Kidney glomerular epithelial cell (primary cell): ENCODE measurements around the gene GFOD2.
A peak's percentile ranks its signal among the peaks of the same experiment; 100 is the strongest.
"Not testable (repeated sequence)": the region's sequence is repeated elsewhere in the genome, so short reads cannot be mapped to it uniquely, and the experiment has no call there.

Experiments used
- DNase-seq: peaks from one replicate; lab custom pipeline; 2025; lab: John Stamatoyannopoulos, UW

GFOD2 gene

GRCh38 chr16:67702130-67702529 lies 17.0 kb downstream of the GFOD2 start:
- DNase-seq, result no peak

DNA sequence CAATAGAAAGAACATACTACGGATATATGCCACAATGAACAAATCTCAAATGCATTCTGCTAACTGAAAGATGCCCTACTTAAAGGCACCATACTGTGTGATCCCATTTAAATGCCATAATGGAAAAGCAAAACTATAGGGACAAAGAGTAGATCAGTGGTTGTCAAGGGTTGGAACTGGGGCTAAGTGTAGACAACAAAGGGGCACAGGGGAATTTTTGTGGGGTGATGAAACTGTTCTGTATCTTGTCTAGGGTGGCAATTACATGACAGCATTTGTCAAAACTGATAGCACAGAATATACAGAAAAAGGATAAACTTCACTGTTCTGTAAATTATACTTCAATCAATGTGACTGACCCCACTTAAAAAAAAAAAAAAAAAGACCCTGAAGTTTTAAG lies 17.7 kb downstream of the GFOD2 start:
- no peak for DNase-seq

DNA sequence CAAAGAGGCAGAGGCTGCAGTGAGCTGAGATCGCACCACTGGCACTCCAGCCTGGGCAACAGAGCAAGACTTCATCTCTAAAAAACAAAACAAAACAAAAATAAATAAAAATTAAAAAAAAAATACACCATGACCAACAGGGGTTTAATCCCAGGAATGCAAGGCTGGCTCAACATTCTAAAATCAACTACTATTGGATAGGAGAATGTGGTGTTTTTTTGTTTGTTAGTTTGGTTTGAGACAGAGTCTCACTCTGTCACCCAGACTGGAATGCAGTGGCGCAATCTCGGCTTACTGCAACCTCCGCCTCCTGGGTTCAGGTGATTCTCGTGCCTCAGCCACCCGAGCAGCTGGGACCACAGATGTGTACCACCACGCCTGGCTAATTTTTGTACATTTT lies 19.9 kb downstream of the GFOD2 start:
- DNase-seq, result no peak

DNA sequence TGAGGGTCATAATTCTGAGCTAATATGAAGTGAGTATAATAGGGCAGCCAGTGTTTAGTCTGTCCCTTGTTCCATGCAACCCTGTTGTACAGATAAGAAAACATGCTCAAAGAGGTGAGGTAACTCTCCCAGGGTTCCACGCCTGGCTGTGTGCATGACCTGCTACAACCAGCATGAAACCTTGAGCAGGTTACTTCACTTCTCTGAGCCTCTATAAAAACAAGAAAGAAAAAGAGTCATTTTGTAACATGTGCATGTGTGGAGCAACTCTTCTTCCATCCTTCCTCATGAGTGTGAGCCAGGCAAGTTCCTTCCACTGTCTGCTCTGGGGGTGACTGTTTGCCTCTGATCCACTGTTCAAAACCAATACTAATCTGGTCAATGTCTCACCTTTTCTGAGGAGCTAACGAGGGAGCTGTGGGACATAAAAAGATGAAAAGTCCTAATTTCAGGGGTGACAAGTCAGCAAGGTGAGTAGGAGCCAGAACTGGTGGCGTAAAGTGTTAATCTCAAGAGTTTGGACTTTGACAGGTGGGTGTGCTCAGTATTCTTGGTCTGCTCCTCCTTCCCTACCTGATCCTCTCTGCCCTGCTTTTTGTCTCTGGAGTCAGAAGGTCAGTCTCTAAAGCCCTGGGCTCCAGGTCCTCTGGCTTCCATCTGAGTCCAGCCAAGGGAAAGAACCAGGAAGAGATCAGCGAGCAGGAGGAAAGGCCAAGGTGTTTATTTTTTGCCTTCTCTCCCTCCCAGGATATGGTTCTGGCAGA lies 21.5 kb downstream of the GFOD2 start:
- DNase-seq, result no peak

DNA sequence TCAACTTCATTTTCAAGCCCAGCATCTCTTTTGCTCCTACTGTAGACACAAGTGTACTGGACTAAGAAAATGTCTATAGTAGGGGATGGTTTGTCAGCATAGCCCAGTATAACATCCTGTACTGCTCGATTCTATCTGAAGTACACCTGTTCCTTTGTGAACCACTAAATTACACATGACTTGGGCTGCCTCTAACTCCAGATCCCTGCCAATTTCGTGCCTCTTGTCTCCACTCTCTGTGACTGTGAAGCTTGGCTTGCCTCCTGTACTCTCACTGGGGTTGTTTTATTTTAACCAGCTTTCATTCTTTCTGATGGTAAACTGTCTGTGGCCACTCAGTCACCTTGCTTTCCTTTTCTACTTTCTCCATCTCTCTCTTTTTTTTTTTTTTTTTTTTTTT lies 24.5 kb downstream of the GFOD2 start:
- DNase-seq, result no peak

DNA sequence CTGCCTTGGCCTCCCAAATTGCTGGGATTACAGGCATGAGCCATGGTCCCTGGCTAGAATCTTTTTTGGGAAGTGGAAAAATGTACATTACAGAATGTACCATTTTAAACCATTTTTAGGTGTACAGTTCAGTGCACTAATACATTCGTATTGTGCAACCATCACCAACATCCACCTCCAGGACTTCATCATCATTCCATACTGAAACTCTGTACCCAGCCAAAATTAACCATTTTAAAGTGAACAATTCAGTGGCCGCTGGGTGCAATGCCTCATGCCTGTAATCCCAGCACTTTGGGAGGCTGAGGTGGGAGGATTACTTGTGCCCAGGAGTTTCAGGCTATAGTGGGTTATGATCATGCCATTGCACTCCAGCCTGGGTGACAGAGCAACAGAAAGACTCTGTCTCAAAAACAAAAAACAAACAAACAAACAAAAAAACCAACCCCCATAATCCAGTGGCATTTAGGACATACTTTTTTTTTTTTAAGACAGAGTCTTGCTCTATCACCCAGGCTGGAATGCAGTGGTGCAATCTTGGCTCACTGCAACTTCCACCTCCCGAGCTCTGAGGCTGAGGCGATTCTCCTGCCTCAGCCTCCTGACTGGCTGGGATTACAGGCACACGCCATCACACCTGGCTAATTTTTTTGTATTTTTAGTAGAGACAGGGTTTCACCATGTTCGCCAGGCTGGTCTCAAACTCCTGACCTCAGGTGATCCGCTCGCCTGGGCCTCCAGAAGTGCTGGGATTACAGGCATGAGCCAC lies 25.4 kb downstream of the GFOD2 start:
- not testable (repeated sequence) for DNase-seq

GRCh38 chr16:67685388-67686112 lies 33.6 kb downstream of the GFOD2 start:
- no peak for DNase-seq

- DNase-seq, result no peak
Observed at GRCh38 chr16:67683767-67684166, 35.3 kb downstream of the GFOD2 start.

DNA sequence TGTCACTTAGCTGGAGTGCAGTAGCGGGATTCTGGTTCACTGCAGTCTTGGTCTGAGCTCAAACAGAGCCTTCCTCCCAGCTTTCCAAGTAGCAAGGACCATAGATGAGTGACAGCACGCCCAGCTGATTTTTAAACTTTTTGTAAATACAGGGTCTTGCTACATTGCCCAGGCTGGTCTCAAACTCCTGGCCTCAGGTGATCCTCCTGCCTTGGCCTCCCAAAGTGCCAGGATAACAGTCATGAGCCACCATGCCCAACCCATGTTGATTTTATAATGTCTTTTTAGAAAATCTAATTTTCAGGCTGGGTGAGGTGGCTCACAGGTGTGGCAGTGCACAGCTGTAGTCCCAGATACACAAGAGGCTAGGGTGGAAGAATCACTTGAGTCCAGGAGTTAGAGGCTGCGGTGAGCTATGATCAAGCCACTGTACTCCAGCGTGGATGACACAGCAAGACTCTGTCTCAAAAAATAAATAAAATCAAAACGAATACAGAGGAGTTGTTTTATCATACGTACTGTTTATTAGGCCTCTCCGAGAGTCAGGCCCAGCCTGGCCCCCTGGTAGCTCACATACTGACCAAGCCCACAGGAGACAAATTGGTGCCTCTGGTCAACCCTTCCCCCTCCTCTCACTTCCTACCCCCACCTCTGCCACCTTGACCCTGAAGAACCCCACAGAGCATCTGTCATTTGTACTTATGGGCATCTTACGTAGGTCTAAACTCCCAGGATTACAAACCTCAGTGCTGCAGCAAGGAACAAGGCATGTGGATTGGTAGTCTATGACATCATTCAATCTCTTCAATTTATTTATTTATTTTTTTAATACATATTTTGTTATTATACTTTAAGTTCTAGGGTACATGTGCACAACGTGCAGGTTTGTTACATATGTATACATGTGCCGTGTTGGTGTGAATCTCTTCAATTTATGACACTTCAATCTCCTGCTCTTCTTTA lies 38.9 kb downstream of the GFOD2 start:
- no peak for DNase-seq

DNA sequence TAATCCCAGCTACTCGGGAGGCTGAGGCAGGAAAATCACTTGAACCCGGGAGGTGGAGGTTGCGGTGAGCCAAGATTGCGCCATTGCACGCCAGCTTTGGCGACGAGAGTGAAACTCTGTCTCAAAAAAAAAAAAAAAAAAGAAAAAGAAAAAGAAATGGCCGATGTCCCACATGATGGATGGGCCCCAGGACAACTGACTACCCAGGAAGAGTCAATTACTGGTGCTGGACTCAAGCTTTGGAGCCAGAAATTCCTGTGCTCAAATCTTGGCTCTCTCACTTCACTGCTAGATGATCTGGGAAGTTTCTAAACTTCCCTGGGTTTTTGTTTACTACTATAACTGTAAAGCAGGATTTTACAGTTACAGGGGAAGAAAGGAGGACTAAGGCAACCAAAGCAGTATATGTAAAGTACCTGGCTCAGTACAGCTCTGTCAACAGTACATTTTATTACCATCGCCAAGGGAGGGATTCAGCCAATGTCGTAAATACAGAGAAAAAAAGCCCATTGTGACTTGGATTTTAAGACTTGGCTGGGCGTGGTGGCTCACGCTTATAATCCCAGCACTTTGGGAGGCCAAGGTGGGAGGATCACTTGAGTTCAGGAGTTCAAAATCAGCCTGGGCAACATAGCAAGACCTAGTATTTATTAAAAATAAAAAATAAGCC lies 40.6 kb downstream of the GFOD2 start:
- DNase-seq, result no peak

- DNase-seq, result no peak
Observed at GRCh38 chr16:67677712-67678111, 41.4 kb downstream of the GFOD2 start.

DNA sequence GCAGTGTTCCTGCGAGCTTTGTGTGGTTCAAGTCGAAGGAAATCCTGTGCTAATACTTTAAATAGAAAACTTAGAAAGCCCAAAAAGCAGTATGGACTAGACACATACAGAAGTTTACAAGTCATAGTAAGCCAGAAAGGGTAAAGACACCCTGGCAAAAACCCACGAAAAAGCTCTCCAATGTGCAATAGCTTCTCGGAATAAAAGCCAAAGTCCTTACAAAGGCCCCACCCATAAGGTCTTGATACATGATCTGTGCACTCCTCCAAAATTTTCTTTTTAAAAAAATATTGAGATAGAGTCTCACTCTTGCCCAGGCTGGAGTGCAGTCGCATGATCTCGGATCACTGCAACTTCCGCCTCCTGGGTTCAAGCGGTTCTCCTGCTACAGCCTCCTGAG lies 42.2 kb downstream of the GFOD2 start:
- DNase-seq, result no peak

- no peak for DNase-seq
Observed at GRCh38 chr16:67676516-67676915, 42.6 kb downstream of the GFOD2 start.

DNA sequence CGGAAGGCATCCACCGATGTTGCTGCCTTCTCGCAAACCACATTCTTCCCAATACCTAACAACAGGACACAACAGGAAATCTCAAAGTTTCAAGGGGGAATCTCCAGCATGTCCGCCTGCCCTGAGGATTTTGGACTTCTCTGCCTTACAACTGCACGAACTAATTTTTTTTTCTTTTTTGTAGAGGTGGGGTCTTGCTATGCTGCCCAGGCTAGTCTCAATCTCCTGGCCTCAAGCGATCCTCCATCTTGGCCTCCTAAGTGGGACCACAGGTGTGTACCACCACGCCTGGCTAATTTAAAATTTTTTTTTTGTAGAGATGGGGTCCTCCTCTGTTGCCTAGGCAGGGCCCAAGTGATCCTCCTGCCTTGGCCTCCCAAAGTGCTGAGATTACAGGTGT lies 43.1 kb downstream of the GFOD2 start:
- no peak for DNase-seq

- no peak for DNase-seq
Observed at GRCh38 chr16:67675579-67675935, 43.6 kb downstream of the GFOD2 start.

- no peak for DNase-seq
Observed at GRCh38 chr16:67674851-67675578, 44.1 kb downstream of the GFOD2 start.

DNA sequence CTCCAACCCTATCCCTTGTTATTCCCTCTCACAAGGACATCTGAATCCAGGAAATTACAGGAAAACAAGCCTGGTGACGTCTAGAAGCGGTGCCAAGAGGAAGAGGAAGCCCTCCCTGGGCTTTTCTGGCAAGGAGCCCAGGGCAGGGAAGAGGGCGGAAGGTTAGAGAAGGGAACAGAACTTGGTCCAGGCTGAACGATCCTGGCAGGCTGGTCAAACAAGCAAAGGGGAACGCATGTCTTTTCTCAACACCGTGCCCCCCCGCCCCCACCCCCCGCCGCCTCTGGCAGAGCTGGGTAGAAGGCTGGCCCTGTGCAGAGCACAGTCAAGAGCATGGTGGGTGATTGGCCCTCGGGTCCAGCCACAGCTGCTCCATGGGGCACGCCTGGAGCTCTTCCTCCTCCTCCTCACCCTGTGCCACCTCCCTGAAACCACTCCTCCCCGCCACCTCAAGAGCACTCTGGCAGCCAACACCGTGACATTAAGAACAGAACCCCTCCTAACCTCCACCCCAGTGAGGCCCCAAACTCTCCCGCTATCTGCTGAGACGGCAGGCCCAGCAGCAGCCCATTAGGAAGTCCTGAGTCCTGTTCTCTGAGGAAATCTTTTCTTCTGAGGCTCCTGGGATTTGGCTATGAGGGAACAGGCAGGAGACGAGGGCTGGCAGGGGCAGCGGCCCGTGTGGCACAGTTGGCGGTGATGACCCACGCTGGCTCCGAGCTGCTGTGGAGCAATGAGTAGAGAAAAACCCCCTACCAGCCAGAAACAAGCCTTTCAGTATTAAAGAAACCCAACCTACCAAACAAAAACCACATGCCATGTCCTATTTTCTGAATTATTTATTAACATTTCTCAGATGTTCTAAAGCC lies 45.2 kb downstream of the GFOD2 start:
- no peak for DNase-seq

- DNase-seq, result peak; percentile 43
Observed at GRCh38 chr16:67672739-67673662, 46.1 kb downstream of the GFOD2 start.
